SK-N-SH (cell line): ENCODE data around the gene CRYBG1.

Experiments used
- CTCF ChIP-seq: fragments of 200-600 bp; sonication (generic); IDR thresholded peaks from 2 replicates; pipeline ENCODE4 v1.6.1; 2017; ENCODE audit warnings: antibody characterized with exemption, mild to moderate bottlenecking, moderate library complexity
- EZH2phosphoT487 ChIP-seq: fragments of 200-600 bp; sonication (generic); IDR thresholded peaks from 2 replicates; pipeline ENCODE4 v1.6.1; 2017; ENCODE audit warnings: low read depth, mixed run types, mild to moderate bottlenecking, antibody characterized with exemption, moderate library complexity, borderline replicate concordance
- FOXM1 ChIP-seq: IDR thresholded peaks from 2 replicates; pipeline ENCODE4 v1.4.0; 2012; ENCODE audit warnings: low read depth, mild to moderate bottlenecking
- MXI1 ChIP-seq: IDR thresholded peaks from 2 replicates; pipeline ENCODE4 v1.6.1; 2012; ENCODE audit warnings: mild to moderate bottlenecking, low read depth, low read length, improper control_type of control experiment
- NFIC ChIP-seq: IDR thresholded peaks from 2 replicates; pipeline ENCODE4 v1.4.0; 2012; ENCODE audit warnings: borderline replicate concordance
- PBX3 ChIP-seq: IDR thresholded peaks from 2 replicates; pipeline ENCODE4; 2012
- REST ChIP-seq: IDR thresholded peaks from 2 replicates; pipeline ENCODE4 v1.6.1; 2012; ENCODE audit warnings: mild to moderate bottlenecking, low read depth, low read length, moderate library complexity
- RFX5 ChIP-seq: IDR thresholded peaks from 2 replicates; pipeline ENCODE4 v1.6.1; 2012; ENCODE audit warnings: mild to moderate bottlenecking, improper control_type of control experiment, low read length
- TCF12 ChIP-seq: IDR thresholded peaks from 2 replicates; pipeline ENCODE4 v1.4.0; 2012
- TEAD4 ChIP-seq: IDR thresholded peaks from 2 replicates; pipeline ENCODE4 v1.4.0; 2012; ENCODE audit warnings: mild to moderate bottlenecking, borderline replicate concordance; ENCODE audit not compliant: insufficient read depth
- USF1 ChIP-seq: IDR thresholded peaks from 2 replicates; pipeline ENCODE4 v1.4.0; 2012; ENCODE audit warnings: low read depth, borderline replicate concordance
- USF2 ChIP-seq: fragments of 150-350 bp; IDR thresholded peaks from 2 replicates; pipeline ENCODE4 v1.6.1; 2017; ENCODE audit warnings: antibody characterized with exemption, low read length, low read depth, borderline replicate concordance
- YY1 ChIP-seq: IDR thresholded peaks from 2 replicates; pipeline ENCODE4 v1.4.0; 2012; ENCODE audit warnings: low read depth, mild to moderate bottlenecking
- ZBTB33 ChIP-seq: IDR thresholded peaks from 2 replicates; pipeline ENCODE4 v1.4.0; 2012; ENCODE audit warnings: low read depth, borderline replicate concordance

- no peak for TF ChIP-seq REST
- TF ChIP-seq MXI1, result no peak
- TF ChIP-seq TCF12, result no peak
- no peak for TF ChIP-seq USF1
- TF ChIP-seq CTCF, result no peak
- TF ChIP-seq TEAD4, result no peak
- no peak for TF ChIP-seq NFIC
- TF ChIP-seq YY1, result no peak
- no peak for TF ChIP-seq USF2
- TF ChIP-seq RFX5, result no peak
- no peak for TF ChIP-seq FOXM1
- TF ChIP-seq EZH2phosphoT487, result no peak
- TF ChIP-seq ZBTB33, result no peak
- no peak for TF ChIP-seq PBX3
Measured at GRCh38 chr6:106508834-106509233, 148.3 kb downstream of the CRYBG1 start.
